Tibial artery (tissue), 4 donors: ENCODE measurements around the gene TAF1A.

Experiments
- DNase-seq, 2 donors: peaks; one replicate each; pipeline ENCODE4 v3.0.0-alpha.2; 2019
- H3K27ac ChIP-seq, 2 donors: fragments of 200-600 bp; sonication (generic) in 1 of 2; 1 replicate in 1 of 2; 2 replicates in 1 of 2; pipeline ENCODE4 v1.5.1; 2018 to 2019; ENCODE audit warnings: mild to moderate bottlenecking in 1 of 2
- H3K27me3 ChIP-seq, 2 donors: fragments of 200-600 bp; sonication (generic) in 1 of 2; one replicate each; pipeline versions ENCODE4 v1.5.1 to v1.6.0; 2016 to 2019
- H3K36me3 ChIP-seq, 3 donors: fragments of 200-600 bp; sonication (generic) in 2 of 3; one replicate each; pipeline ENCODE4 v1.5.1; 2016 to 2019; ENCODE audit warnings: mild to moderate bottlenecking in 2 of 3
- H3K4me1 ChIP-seq, 4 donors: fragments of 200-600 bp; sonication (generic) in 2 of 4; 1 replicate in 3 of 4; 2 replicates in 1 of 4; pipeline ENCODE4 v1.5.1; 2016 to 2019
- H3K4me3 ChIP-seq, 2 donors: fragments of 200-600 bp; sonication (generic) in 1 of 2; 1 replicate in 1 of 2; 2 replicates in 1 of 2; pipeline ENCODE4 v1.5.1; 2018 to 2019; ENCODE audit warnings: mild to moderate bottlenecking in 2 of 2
- H3K9me3 ChIP-seq, 3 donors: fragments of 200-600 bp; sonication (generic) in 1 of 3; one replicate each; pipeline ENCODE4 v1.5.1; 2016 to 2019
- CTCF ChIP-seq, 2 experiments: fragments of 200-600 bp in 1 of 2; fragments of 450-650 bp in 1 of 2; IDR thresholded peaks; one replicate each; pipeline ENCODE4 v1.5.1; 2017 to 2019; ENCODE audit warnings: antibody characterized with exemption in 2 of 2, mild to moderate bottlenecking in 1 of 2, moderate library complexity in 1 of 2
- intact Hi-C: fragments of 100-400 bp; cut with DNase I; formaldehyde crosslinking; loops from one replicate; pipeline ENCODE4 v1.15.0; 2023; ENCODE audit warnings: low total_unique reads

Gene TAF1A

GRCh38 chr1:222539951-222540597 is 49.7 kb downstream of the TAF1A start:
- Histone ChIP-seq H3K9me3 (no peaks in the 10 kb centered on the region), H3K27ac (no peak overlapping the region), H3K4me1 (no peaks in the 10 kb centered on the region), H3K27me3 (peaks cover 0 to 7% of the 10 kb centered on the region in 2 donors), H3K36me3 (no peaks in the 10 kb centered on the region), H3K4me3 (no peak overlapping the region)
- intact Hi-C loops, result no loop called here
- DNase-seq, result no peak
- no peak for TF ChIP-seq CTCF (IDR thresholded peaks at IDR 0.05)

- H3K9me3 ChIP-seq, result no peaks in the 10 kb centered on the region
- intact Hi-C loops, result no loop called here
- no peak overlapping the region for H3K4me3 ChIP-seq
- H3K27me3 ChIP-seq, result no peaks in the 10 kb centered on the region
- no peak overlapping the region for H3K27ac ChIP-seq
- DNase-seq, result no peak
- no peak for TF ChIP-seq CTCF (IDR thresholded peaks at IDR 0.05)
- H3K4me1 ChIP-seq, result no peaks in the 10 kb centered on the region
- H3K36me3 ChIP-seq, result no peaks in the 10 kb centered on the region
Measured at GRCh38 chr1:222535455-222535854, 54.3 kb downstream of the TAF1A start.

DNA sequence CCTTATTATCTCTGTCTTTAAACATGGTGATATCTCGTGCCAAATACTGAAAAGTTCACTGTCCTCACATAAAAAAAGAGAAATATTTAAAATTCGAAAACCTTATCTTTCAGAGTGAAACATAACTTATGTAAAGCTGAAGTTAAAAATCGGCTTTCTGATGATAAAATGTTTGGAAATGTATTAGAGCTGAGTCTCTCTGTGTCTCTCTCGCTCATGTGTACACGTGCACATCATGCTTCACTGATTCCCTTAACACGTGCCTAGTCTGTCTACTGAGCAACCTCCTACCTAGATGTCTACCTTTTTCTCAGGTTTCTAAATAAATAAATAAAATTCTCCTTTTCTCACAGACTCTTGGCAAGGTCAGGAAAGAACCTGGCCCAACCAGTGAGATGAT is 58.9 kb downstream of the TAF1A start:
- no peaks in the 10 kb centered on the region for H3K36me3 ChIP-seq
- intact Hi-C loops, result no loop called here
- TF ChIP-seq CTCF (IDR thresholded peaks at IDR 0.05), result no peak
- DNase-seq, result no peak
- H3K9me3 ChIP-seq, result no peaks in the 10 kb centered on the region
- H3K27me3 ChIP-seq, result no peaks in the 10 kb centered on the region
- H3K4me3 ChIP-seq, result no peak overlapping the region
- no peak overlapping the region for H3K27ac ChIP-seq
- no peaks in the 10 kb centered on the region for H3K4me1 ChIP-seq

DNA sequence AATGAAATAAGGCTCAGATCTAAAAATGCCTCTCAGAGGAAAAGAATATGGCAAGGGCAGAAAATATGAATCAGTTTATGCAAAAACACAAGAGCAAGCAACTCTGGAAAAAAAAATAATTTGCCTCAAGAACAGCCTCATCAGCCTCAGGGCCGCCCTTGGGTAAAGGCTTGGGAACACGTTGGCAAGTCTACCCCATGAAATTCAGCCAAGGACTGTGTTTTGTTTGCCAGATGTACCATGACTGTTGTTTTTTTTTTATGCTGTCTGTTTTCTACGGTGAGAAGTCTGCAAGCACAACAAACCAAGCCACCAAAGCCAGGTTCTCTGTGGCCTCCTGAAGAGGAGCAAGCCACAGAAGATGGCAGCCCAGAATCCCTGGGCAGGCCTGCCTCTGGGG is 59.8 kb downstream of the TAF1A start:
- H3K4me1 ChIP-seq, result no peaks in the 10 kb centered on the region
- no peak for TF ChIP-seq CTCF (IDR thresholded peaks at IDR 0.05)
- H3K27me3 ChIP-seq, result no peaks in the 10 kb centered on the region
- no peak overlapping the region for H3K4me3 ChIP-seq
- H3K27ac ChIP-seq, result no peak overlapping the region
- no peaks in the 10 kb centered on the region for H3K36me3 ChIP-seq
- no peak for DNase-seq
- H3K9me3 ChIP-seq, result no peaks in the 10 kb centered on the region
- intact Hi-C loops, result no loop called here

- Histone ChIP-seq H3K4me1 (no peaks in the 10 kb centered on the region), H3K36me3 (no peaks in the 10 kb centered on the region), H3K27me3 (no peaks in the 10 kb centered on the region), H3K9me3 (no peaks in the 10 kb centered on the region), H3K27ac (no peak overlapping the region), H3K4me3 (no peak overlapping the region)
- intact Hi-C loops, result no loop called here
- no peak for TF ChIP-seq CTCF (IDR thresholded peaks at IDR 0.05)
- DNase-seq, result no peak
Measured at GRCh38 chr1:222529181-222529580, 60.6 kb downstream of the TAF1A start.

DNA sequence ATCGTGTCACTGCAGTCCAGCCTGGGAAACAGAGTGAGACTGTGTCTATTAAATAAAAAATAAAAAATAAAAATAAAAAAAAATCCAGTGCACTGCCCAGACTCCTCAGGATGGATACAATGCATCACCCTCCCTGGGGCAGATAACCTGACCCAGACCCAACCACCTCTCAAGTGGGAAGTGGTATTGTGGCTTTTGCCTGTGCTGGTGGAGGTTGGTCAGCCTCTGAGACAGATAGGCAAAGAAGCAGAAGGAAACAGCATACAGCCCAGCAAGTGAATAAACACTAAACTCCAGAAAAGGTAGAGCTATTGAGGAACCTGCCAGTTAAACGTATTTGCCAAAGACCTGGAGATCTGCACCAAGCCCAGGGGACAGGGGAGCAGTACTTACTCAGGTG is 63.8 kb downstream of the TAF1A start:
- Histone ChIP-seq H3K27ac (no peak overlapping the region), H3K4me3 (no peak overlapping the region), H3K27me3 (no peaks in the 10 kb centered on the region), H3K9me3 (no peaks in the 10 kb centered on the region), H3K36me3 (no peaks in the 10 kb centered on the region), H3K4me1 (no peaks in the 10 kb centered on the region)
- intact Hi-C loops, result no loop called here
- TF ChIP-seq CTCF (IDR thresholded peaks at IDR 0.05), result no peak
- no peak for DNase-seq
